Muscle layer of colon (tissue), 2 donors: ENCODE data around the gene KLF6.

Experiments
- H3K27ac ChIP-seq: one replicate; pipeline ENCODE4 v1.7.0; 2013; ENCODE audit warnings: low read depth, mild to moderate bottlenecking, low read length, moderate library complexity
- H3K27me3 ChIP-seq, 2 donors: one replicate each; pipeline ENCODE4 v1.7.0; 2013; ENCODE audit warnings: low read length in 2 of 2, mild to moderate bottlenecking in 2 of 2; ENCODE audit not compliant: insufficient read depth in 2 of 2, control insufficient read depth in 1 of 2
- H3K36me3 ChIP-seq: one replicate; pipeline ENCODE4 v1.7.0; 2013; ENCODE audit warnings: mild to moderate bottlenecking, low read length; ENCODE audit not compliant: insufficient read depth
- H3K4me1 ChIP-seq: one replicate; pipeline ENCODE4 v1.7.0; 2013; ENCODE audit warnings: mild to moderate bottlenecking, low read length; ENCODE audit not compliant: insufficient read depth
- H3K4me3 ChIP-seq, 2 donors: one replicate each; pipeline ENCODE4 v1.7.0; 2013; ENCODE audit warnings: low read length in 2 of 2, low read depth in 1 of 2, mild to moderate bottlenecking in 1 of 2, moderate library complexity in 1 of 2
- H3K9ac ChIP-seq: one replicate; pipeline ENCODE4 v1.7.0; 2013; ENCODE audit warnings: low read length
- H3K9me3 ChIP-seq: one replicate; pipeline ENCODE4 v1.7.0; 2013; ENCODE audit warnings: mild to moderate bottlenecking, low read length
- donor health status: abdominal sarcoma.
- donor health status: Adenocarcinoma of cecum.

KLF6 gene

DNA sequence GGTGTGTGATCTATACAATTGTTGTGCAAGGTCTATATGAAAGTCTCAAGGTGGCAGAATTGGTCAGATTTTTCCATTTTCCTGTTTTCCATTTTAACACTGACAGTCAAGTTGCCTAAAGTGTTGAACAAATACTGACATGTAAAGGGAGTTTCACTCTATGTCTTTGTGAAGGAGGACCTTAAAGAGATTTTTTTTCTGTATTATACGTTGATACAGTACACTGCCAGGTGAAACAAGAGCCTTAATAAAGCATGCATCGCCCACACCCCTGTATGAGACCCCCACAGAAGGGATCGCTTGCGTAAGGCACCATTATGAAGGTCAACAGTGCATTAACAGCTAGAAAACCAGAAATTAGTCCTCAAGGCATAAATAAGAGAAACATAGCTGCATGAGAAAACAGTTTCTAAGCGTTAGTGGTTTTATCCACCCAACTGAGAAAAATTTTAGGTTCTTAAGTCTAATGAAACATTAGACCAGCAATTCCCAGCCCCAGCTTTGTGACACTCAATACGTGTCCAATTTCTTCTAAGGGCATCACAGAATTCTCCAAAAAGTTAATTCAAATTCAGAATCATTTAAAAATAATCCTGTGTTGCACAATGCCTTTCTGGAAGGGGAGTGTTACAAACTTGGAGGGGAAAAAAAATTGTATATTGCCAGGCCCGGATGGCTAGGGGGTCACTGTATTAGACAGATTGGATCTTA lies 6.9 kb downstream of the KLF6 start:
- H3K9ac ChIP-seq = peak overlapping the region; percentile 100

GRCh38 chr10:3776796-3777571 lies 8.0 kb downstream of the KLF6 start:
- Histone ChIP-seq H3K4me1 (peaks cover 70% of the 10 kb centered on the region), H3K27ac (peak overlapping the region; percentile 94), H3K9me3 (no peaks in the 10 kb centered on the region), H3K9ac (peak overlapping the region; percentile 47), H3K4me3 (no peak overlapping the region), H3K27me3 (no peaks in the 10 kb centered on the region), H3K36me3 (peaks cover 69% of the 10 kb centered on the region)

More for the DNA sequence above, 6.9 kb downstream of the KLF6 start:
- Histone ChIP-seq H3K4me1 (peaks cover 70% of the 10 kb centered on the region), H3K27ac (peak overlapping the region; percentile 99), H3K27me3 (no peaks in the 10 kb centered on the region), H3K36me3 (peaks cover 69% of the 10 kb centered on the region), H3K4me3 (no peak overlapping the region), H3K9me3 (no peaks in the 10 kb centered on the region)

GRCh38 chr10:3775696-3776551 lies 9.1 kb downstream of the KLF6 start:
- Histone ChIP-seq H3K27ac (peak overlapping the region; percentile 94), H3K4me1 (peaks cover 60% of the 10 kb centered on the region), H3K36me3 (peaks cover 59% of the 10 kb centered on the region), H3K27me3 (no peaks in the 10 kb centered on the region), H3K9me3 (no peaks in the 10 kb centered on the region), H3K9ac (no peak overlapping the region), H3K4me3 (no peak overlapping the region)

DNA sequence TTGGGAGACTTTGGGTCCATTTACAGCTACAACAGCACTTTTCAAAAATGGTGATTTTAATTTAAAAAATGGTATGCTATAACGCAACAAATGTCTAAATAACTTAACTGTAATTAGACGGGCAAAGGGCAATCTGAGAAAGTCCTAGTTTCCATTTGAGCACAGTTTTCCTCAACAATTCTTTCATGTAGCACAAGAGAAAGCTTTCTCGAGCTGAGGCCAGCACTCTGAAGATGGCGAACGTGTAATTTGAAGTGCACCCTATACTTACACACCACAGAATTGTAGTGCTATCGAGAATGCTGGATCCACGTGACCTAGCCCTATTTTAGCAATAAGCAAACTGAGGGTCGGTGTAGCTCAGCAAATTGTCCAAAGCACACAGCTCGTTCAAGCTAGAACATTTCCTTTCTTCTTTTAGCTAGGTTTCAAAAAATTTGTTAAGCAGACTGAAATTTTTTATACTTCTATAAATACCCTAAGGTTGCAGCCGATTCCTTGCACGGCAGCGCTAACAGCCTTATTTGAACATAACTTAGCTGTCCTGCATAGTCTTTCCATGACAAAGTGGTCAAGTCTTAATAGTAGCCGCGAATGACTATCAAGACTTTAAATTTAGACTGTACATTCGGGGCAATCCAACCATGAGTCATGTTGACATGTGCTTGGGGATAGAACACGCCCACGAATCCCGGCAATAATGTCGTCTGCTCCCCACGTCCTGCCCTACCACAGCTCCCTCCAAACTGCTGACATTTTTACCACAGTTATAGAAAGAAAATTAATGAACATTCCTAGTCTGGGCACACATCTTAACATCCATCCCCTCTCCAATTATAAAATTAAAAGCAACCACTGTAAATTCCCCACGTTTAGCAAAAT lies 10.0 kb downstream of the KLF6 start:
- Histone ChIP-seq H3K4me1 (peaks cover 52% of the 10 kb centered on the region), H3K27ac (peak overlapping the region; percentile 94), H3K9ac (no peak overlapping the region), H3K4me3 (no peak overlapping the region), H3K9me3 (no peaks in the 10 kb centered on the region), H3K27me3 (no peaks in the 10 kb centered on the region), H3K36me3 (peaks cover 50% of the 10 kb centered on the region)

DNA sequence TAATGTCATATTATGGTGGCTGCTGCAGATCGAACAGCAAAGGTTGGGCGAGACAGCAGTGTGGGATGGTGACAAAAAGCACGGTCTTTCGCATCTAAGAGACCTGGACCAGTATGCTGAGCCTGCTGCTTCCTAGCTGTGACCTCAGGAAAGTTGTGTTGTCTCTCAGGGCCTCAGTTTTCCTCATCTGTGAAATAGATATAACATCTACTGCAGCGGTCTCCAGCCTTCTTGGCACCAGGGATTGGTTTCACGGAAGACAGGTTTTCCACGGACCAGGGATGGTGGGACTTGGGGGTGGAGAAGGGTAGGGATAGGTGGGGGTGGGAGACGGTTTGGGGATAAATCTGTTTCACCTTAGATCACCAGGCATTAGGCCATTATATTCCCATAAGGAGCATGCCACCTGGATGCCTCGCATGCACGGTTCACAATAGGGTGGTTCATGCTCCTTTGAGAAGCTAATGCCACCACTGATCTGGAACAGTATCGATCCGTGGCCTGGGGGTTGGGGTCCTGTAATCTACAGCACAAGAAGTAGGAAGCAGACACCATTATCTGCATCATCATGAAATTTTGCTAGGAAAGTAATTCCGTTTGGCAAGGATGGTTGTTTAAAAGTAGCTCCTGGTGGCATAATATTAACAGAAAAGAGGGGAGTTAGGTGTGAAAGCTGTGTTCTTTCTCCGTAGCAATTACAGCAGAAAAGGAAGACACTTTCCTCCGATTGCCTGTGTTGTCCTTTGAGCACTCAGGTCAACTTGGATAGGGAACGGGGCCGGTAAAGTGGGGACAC lies 10.8 kb downstream of the KLF6 start:
- no peak overlapping the region for H3K9ac ChIP-seq
- no peaks in the 10 kb centered on the region for H3K27me3 ChIP-seq
- peaks cover 43% of the 10 kb centered on the region for H3K4me1 ChIP-seq
- peaks cover 42% of the 10 kb centered on the region for H3K36me3 ChIP-seq
- no peak overlapping the region for H3K4me3 ChIP-seq
- H3K9me3 ChIP-seq = no peaks in the 10 kb centered on the region
- H3K27ac ChIP-seq = no peak overlapping the region

DNA sequence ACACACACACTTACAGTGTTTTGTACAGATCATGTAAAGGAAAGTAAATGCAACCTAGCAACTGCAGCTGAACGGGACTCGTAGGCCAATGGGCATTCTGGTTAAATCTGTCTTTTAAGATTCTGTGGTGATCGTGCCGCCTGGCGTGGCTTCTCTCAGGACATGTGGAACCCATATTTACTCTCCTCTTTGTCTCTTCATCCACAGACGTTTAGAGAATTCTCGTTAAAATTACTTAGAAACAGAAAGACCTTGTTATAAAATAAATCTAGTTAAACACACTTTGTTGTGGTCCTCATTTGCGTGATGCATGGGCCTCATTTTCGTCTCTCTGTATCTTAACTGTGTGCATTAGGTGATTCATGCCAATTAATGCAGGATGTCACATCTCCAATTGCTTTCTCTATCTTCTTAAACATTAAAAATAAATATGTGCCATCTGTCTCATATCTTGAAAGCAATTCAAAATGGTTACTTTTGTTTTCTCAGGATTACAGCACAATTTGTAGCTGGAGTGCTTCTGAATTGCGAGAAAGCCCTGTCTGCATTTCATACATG lies 11.5 kb downstream of the KLF6 start:
- no peak overlapping the region for H3K27ac ChIP-seq
- peaks cover 36% of the 10 kb centered on the region for H3K4me1 ChIP-seq
- H3K9ac ChIP-seq = no peak overlapping the region

GRCh38 chr10:3772361-3773171 lies 12.4 kb downstream of the KLF6 start:
- Histone ChIP-seq H3K36me3 (peaks cover 26% of the 10 kb centered on the region), H3K4me1 (peaks cover 28% of the 10 kb centered on the region), H3K4me3 (no peak overlapping the region), H3K9ac (no peak overlapping the region), H3K27ac (no peak overlapping the region), H3K9me3 (no peaks in the 10 kb centered on the region), H3K27me3 (no peaks in the 10 kb centered on the region)

More for the DNA sequence above, 11.5 kb downstream of the KLF6 start:
- H3K9me3 ChIP-seq = no peaks in the 10 kb centered on the region
- H3K4me3 ChIP-seq = no peak overlapping the region
- H3K36me3 ChIP-seq = peaks cover 35% of the 10 kb centered on the region
- no peaks in the 10 kb centered on the region for H3K27me3 ChIP-seq

GRCh38 chr10:3770611-3771110 lies 14.3 kb downstream of the KLF6 start:
- Histone ChIP-seq H3K27ac (no peak overlapping the region), H3K9me3 (no peaks in the 10 kb centered on the region), H3K4me3 (no peak overlapping the region), H3K27me3 (no peaks in the 10 kb centered on the region), H3K4me1 (peaks cover 10% of the 10 kb centered on the region), H3K36me3 (peaks cover 10% of the 10 kb centered on the region), H3K9ac (no peak overlapping the region)

DNA sequence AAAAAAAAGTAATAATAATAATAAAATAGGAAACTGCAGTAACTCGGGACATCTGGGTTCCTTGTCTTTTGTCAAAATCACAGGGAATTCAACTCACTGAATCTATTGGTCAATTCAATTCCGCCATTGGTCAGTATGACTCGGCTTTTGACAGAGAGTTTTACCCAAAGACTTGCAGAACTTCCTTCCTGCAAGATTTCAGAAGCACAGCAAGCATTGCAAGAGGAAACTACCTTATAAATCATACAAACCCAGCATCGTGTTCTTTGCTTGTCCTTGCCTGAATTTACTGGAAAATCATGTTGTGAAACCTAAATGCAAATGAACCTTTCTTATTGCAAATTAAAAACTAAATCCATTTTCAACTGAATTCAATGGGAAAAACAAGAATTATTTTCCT lies 15.5 kb downstream of the KLF6 start:
- H3K27me3 ChIP-seq = no peaks in the 10 kb centered on the region
- no peaks in the 10 kb centered on the region for H3K36me3 ChIP-seq
- no peak overlapping the region for H3K27ac ChIP-seq
- H3K4me1 ChIP-seq = peaks cover 6% of the 10 kb centered on the region
- H3K9ac ChIP-seq = no peak overlapping the region
- H3K9me3 ChIP-seq = no peaks in the 10 kb centered on the region
- H3K4me3 ChIP-seq = no peak overlapping the region
